RWPE2 (cell line): ENCODE measurements around the gene IDS.

Experiments
- ATAC-seq: fragments of 200-7000 bp; cut with Tn5 transposase; 3 replicates; pipeline ENCODE4 v1.9.1; 2021; ENCODE audit warnings: low read depth
- DNase-seq: peaks from one replicate; pipeline ENCODE4 v3.0.0-alpha.2; 2020; ENCODE audit warnings: low spot score
- H3K27ac ChIP-seq: fragments of 450-650 bp; 2 replicates; pipeline ENCODE4 v1.5.1; 2017; ENCODE audit warnings: mild to moderate bottlenecking; ENCODE audit not compliant: poor library complexity, severe bottlenecking
- H3K27me3 ChIP-seq: fragments of 250-450 bp; sonication (Bioruptor Pico); 2 replicates; pipeline ENCODE4 v1.5.1; 2021; ENCODE audit warnings: mild to moderate bottlenecking, moderate library complexity; ENCODE audit not compliant: insufficient read depth, poor library complexity, severe bottlenecking
- H3K36me3 ChIP-seq: fragments of 250-450 bp; sonication (Bioruptor Pico); 2 replicates; pipeline ENCODE4 v1.5.1; 2020; ENCODE audit warnings: low read depth, mild to moderate bottlenecking, moderate library complexity
- H3K4me1 ChIP-seq: fragments of 250-450 bp; sonication (Bioruptor Pico); 2 replicates; pipeline ENCODE4 v1.5.1; 2021; ENCODE audit warnings: mild to moderate bottlenecking, moderate library complexity; ENCODE audit not compliant: insufficient read depth, poor library complexity, severe bottlenecking
- H3K4me3 ChIP-seq: fragments of 250-450 bp; sonication (Bioruptor Pico); 2 replicates; pipeline ENCODE4 v1.5.1; 2021; ENCODE audit warnings: mild to moderate bottlenecking, moderate library complexity; ENCODE audit not compliant: severe bottlenecking
- H3K9me3 ChIP-seq: fragments of 250-450 bp; sonication (Bioruptor Pico); 2 replicates; pipeline ENCODE4 v1.5.1; 2021; ENCODE audit warnings: mild to moderate bottlenecking, moderate library complexity; ENCODE audit not compliant: severe bottlenecking
- CTCF ChIP-seq: fragments of 450-650 bp; IDR thresholded peaks from one replicate; pipeline ENCODE4 v1.5.1; 2017; ENCODE audit warnings: mild to moderate bottlenecking, moderate library complexity; ENCODE audit not compliant: poor library complexity, severe bottlenecking

Gene IDS

GRCh38 chrX:149462849-149463248 lies 42.3 kb downstream of the IDS start:
- no peak for DNase-seq
- Histone ChIP-seq H3K4me3 (no peak overlapping the region), H3K27ac (no peak overlapping the region), H3K36me3 (no peaks in the 10 kb centered on the region), H3K27me3 (no peaks in the 10 kb centered on the region), H3K4me1 (no peaks in the 10 kb centered on the region), H3K9me3 (no peaks in the 10 kb centered on the region)
- TF ChIP-seq CTCF = no peak
- ATAC-seq = no peak

- Histone ChIP-seq H3K4me1 (no peaks in the 10 kb centered on the region), H3K4me3 (no peak overlapping the region), H3K9me3 (no peaks in the 10 kb centered on the region), H3K36me3 (no peaks in the 10 kb centered on the region), H3K27me3 (no peaks in the 10 kb centered on the region), H3K27ac (no peak overlapping the region)
- DNase-seq = no peak
- ATAC-seq = no peak
- TF ChIP-seq CTCF = no peak
These were observed 43.4 kb downstream of the IDS start for GRCh38 chrX:149461746-149462145.

GRCh38 chrX:149458586-149458985 lies 46.5 kb downstream of the IDS start:
- TF ChIP-seq CTCF = no peak
- no peaks in the 10 kb centered on the region for H3K9me3 ChIP-seq

GRCh38 chrX:149456476-149457245 lies 48.4 kb downstream of the IDS start:
- ATAC-seq (no peak), DNase-seq (no peak)
- Histone ChIP-seq H3K36me3 (no peaks in the 10 kb centered on the region), H3K27me3 (no peaks in the 10 kb centered on the region), H3K9me3 (no peaks in the 10 kb centered on the region), H3K4me3 (no peak overlapping the region), H3K27ac (no peak overlapping the region), H3K4me1 (no peaks in the 10 kb centered on the region)
- TF ChIP-seq CTCF = no peak

More at GRCh38 chrX:149458586-149458985, 46.5 kb downstream of the IDS start:
- H3K27me3 ChIP-seq = no peaks in the 10 kb centered on the region
- H3K27ac ChIP-seq = no peak overlapping the region
- H3K4me1 ChIP-seq = no peaks in the 10 kb centered on the region
- DNase-seq (no peak), ATAC-seq (no peak)
- H3K36me3 ChIP-seq = no peaks in the 10 kb centered on the region
- H3K4me3 ChIP-seq = no peak overlapping the region

- no peak overlapping the region for H3K4me3 ChIP-seq
- no peak for TF ChIP-seq CTCF
These were observed 49.2 kb downstream of the IDS start for GRCh38 chrX:149455934-149456333.

More at GRCh38 chrX:149455934-149456333, 49.2 kb downstream of the IDS start:
- Histone ChIP-seq H3K4me1 (no peaks in the 10 kb centered on the region), H3K36me3 (no peaks in the 10 kb centered on the region), H3K27ac (no peak overlapping the region), H3K9me3 (no peaks in the 10 kb centered on the region), H3K27me3 (no peaks in the 10 kb centered on the region)
- DNase-seq (no peak), ATAC-seq (no peak)
